G401.6 (cell line): Measurements from ENCODE around the gene RERG.

Experiments
- FAIRE-seq: peaks from 2 replicates; lab custom pipeline; 2012; peaks lifted over from hg19 to GRCh38; lab: Jason Lieb, UNC

RERG gene

DNA sequence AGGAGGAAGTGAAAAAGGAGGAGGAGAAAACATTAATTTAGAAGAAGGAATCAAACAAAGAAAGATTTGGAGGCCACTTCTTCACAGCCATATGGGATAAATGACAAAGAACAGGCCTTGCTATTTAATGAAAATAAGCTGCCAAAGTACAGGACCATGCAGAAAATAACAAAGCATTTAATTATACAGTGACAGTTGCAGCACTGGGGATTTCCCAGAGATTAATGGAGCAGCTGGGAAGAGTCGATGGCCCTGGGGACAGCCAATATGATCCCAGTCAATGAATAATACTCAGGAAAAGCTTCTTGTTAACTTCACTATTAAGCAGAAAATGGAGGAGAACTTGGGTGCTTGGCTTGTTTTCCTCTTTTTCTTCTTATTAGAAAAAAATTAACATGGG, 34.6 kb downstream of the RERG start:
- no peak for FAIRE-seq

DNA sequence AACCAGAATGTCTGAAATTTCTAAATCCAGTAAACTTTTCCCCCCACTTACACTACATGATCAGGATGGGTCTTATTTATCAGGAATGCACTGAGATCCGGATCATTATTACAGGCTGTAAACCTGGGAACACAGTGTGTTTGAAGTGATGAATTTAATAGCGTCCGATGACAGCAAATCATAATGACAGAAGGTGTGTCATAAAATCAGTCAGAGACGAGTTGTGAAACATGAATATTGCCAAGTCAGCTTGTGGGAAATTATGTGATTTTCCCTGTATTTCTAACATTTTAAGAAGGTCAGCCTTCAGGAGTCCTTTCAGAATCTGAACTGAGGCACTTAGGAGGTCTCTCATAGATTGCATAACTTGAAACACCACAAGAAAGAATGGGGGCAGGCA, 36.7 kb downstream of the RERG start:
- no peak for FAIRE-seq

DNA sequence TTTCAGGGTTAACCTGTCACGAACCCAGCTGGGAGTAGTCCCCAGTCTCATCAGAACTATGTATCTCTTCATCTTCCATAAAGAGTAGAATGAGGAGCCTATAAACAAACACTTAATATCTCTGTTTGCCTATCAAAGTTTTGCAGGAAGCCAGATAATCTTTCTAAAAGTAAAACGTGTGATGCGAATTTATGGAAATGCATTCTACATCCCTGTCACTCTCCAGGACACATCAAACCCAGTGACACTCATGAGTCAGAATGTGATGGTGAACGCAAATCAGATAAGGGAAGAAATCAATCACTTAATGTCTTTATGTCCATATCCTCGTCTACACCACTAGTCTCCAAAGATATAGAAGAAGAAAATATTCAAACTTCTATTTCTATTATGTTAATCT, 37.4 kb downstream of the RERG start:
- FAIRE-seq, result no peak

DNA sequence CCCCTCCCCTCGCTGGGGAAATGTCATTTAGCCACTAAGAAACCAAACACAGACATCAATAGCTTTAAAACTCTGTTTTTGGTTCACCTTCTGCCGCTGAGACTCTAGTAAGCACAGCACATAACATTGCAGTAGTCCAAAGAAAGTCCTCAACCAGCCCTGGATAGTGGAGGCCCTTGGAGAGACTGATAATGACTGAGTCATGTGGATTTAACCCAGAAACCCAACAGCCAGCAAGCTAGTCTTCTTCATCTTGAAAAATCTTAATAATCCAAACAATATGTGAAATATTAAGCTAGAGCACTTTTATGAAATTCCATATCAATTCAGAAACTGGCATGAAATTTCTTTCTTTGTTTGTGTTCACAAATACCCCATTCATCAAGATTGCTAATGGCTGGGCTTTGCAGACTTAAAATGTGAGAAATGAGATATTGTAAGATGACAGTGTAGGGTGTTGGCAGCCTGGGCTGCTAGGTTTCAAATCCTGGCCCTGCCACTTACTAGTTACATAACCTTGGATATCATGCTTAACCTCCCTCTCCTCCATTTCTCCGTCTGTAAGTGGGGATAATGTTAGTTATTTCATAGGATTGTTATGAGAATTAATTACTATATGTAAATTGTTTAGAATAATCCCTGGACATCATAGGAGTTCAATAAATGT, 40.1 kb downstream of the RERG start:
- no peak for FAIRE-seq

DNA sequence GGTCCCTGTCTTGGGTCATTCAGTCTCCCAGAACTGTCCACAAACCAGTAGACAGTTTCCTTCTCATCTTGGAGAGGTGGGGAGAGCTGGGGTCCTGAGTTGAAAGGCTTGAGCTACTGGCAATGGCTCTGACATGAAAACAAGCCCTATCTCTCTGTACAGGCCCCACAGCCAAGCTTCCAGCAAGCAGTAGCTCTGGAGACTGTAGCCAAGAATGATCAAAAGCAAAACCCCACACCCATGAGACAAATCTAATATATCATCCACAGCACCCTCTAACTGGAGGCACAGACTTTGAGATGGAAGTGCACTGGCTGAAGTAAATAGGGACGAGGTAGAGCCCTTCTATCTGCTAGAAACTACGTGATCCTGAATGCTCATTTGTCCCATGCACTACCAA, 40.9 kb downstream of the RERG start:
- FAIRE-seq, result no peak

DNA sequence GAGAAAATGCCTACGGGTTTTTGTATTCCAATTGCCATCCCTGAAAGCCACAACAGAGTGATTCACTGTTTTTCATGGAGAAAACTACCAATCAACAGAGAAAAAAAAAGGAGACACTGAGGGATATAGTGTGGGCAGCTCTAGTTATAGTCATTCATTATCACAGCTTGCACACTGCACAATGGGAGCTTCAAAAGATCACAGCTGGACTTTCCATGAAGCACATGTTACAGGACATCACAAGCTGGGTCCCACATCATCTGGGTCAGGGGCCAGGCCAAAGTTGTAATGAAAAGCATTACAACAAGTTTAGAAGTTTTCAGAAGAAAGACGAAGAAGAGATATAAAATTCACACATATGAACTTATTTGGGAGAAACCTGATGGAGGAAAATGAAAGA, 41.5 kb downstream of the RERG start:
- FAIRE-seq, result no peak

DNA sequence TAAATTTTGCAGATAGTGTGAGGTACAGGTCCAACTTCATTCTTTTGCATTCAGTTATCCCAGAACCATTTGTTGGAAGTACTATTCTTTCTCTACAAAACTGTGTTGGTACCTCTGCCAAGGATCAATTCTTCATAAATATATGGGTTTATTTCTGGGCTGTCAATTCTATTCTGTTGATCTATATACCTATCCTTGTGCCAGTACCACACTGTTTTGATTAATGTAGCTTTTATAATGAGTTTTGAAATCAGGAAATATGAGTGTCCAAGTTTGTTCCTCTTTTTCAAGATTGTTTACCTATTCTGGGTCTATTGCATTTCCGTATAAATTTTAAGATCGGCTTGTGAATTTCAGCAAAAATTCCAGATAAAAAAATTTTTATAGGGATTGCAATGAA, 48.1 kb downstream of the RERG start:
- FAIRE-seq, result no peak

DNA sequence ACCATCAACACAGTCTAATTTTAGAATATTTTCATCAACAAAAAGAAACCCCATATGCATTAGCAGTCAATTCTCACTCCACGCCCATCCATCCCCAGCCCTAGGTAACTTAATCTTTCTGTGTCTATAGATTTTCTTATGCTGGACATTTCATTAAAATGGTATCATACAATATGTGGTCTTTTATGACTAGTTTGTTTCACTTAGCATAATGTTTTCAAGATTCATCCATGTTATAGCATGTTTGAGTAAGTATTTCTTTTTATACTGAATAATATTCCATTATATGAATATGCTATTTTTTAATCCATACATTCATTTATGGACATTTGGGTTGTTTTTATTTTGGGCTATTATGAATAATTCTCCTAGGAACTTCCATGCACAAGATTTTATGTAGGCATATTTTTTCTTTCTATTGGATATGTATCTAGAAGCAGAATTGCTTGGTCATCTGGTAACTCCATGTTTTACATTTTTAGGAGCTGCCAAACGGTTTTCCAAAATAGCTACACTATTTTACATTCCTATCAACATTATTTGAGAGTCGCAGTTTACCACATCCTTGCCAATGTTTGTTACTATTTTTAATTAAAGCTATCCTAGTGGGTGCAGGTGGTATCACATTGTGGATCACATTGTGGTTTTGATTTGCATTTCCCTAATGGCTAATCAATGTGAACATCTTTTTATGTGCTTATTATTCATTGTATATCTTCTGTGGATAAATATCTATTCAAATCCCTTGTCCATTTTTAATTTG, 49.0 kb downstream of the RERG start:
- FAIRE-seq, result no peak

DNA sequence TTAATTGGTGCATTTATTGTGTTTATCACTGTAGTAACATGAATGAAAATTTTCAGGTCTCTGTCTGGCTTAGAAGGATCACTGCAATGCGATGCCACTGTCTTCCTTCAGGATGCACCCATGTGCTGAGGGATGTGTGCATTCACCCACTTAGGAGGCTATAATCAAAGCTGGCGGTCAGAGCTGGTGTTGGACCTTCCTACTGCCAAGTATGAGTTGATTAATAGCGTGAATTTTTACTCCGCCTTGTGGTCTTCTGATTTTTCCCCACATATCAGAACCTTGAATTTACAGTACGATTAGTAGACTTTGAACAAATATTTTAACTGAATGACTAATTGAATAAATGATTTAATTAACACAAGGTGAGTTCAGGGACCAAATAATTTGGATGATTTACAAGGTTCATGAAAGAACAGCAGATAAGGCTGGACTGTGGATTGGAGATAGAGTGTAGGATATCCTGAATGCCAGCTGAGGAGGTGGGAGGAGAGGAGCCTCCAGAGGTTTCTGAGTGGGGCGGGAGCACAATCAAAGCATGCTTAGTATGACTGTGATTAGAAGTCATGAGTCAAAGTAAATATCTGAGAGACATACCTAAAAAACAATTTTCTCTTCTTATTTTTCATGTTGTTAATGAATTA, 50.1 kb downstream of the RERG start:
- no peak for FAIRE-seq

DNA sequence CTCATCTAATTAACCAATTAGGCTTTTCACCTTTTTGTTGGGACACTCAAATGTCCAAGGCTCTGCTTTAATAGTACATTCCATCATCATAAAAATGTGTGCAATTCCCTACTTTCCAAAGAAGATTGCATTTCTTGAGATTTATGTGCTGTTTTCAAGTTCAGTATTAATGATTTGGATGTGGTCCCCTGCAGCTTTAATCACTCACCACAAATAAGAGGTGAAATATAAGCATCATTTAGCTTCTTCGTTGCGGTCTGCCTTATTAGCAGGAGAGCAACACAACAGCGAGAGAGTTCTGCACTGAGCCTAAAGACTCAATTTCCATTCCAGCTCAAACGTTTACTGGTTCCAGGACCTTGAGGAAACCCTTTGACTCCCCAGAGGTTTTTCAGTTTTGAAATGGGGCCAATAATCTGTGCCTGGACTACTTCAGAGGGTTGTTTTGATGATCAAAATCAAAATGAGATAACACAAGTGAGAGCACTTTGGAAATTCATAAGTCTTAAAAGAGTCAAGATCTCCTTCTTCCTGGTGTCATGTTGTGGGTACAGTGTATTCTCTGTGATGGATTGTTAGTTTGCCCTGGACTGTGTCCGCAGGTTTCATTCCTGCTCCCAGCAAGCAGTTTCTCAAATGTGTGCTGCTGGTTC, 53.1 kb downstream of the RERG start:
- no peak for FAIRE-seq

DNA sequence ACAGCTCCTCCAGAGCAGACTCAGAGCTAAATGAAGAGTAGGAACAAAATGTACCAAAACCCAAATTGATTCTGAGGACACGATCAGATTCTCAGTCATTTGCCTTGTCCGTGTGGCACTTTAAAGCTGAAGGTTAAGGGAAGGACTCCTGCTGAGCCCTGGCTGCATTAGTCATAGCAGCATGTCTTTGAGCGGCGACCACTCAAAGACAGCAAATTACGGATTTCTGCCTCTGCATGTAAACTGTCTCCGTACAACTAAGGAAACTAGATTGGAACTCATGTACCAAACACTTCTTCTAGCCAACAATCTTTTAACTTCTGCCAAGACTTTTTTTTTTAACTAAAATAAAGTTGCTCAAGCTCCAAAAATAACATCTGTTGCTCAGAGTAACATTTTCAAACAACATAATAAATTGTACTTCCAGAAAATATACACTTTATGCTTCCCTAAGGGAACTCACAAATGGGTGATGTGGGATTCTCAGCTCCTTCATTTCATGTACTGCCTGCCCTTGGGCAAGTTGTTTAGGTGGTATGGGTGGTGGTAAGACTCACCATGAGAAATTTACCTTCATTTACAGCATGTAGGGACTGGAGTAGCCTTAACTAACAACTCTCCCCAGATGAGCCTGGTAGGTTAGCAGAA, 56.1 kb downstream of the RERG start:
- no peak for FAIRE-seq

DNA sequence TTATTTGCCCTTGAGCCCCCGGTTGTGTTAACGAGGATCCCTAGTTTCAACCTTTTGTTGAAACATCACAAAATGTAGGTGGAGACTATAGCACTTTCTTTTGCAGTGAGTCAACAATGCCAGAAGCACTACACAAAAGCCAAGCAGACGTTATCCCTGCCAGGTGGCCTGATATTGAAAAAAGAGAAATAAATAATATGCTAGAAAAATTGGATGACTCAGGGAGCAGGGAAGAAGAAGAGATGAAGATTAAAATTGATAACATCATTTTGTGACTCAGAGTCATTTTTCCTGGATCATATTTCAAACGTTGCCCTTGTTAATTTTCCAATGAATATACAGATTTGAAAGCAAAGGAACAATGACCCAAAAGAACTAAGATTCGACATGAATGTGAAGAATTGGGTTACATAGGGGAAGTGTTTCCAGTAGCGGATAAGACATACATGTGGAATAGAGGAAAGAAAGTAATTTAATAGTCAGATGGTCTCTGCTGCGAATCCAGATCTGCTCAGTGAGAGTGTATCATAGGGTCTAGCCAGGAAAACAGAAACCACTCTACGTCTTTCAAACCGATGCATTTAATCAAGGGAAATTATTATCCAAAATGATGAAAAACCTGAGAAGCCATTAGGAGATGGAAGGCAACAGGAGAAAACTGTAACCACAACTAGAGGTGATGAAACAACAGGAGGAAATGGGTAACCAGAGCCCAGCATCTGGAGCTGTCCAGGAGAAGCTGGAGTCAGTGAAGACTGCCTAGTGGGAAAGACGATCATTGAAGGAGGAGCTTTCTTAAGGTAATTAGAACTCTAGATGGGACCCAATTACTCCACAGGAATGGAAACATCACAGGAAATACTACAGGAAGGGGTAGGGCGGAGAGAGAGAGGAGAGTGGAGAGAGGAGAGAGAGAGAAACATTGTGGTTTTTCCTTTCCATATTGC, 57.9 kb downstream of the RERG start:
- no peak for FAIRE-seq

DNA sequence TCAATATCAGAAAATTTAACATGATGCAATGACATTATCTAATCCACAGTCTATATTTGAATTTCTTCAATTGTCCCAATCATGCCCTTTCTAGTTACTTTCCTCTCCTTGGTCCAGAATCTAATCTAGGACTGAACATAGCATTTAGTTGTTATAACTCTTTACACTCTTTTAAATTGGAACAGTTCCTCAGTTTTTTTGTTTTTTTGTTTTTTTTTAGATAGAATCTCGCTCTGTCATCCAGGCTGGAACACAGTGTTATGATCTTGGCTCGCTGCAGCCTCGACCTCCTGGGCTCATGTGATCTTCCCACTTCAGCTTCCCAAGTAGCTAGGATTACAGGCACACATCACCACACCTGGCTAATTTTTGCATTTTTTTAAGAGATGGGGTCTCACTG, 63.1 kb downstream of the RERG start:
- FAIRE-seq, result no peak

DNA sequence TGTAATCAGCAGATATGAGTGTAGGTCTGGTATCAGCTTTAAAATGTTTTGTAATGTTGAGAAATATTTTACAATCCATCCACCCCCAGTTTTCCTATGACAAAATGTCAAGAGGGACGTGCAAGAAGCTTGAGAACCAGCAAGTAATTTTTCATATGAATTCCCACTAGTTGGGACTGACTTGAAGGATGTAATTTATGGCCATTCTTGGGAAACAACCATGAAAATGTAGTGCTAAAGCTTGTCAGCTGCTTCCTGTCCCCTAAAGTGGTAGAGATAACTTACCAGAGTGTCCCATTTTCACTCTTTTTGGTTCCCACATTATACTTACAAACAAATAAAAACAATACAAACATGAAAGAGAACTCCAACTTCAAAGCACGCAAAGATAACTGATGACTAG, 63.9 kb downstream of the RERG start:
- no peak for FAIRE-seq

DNA sequence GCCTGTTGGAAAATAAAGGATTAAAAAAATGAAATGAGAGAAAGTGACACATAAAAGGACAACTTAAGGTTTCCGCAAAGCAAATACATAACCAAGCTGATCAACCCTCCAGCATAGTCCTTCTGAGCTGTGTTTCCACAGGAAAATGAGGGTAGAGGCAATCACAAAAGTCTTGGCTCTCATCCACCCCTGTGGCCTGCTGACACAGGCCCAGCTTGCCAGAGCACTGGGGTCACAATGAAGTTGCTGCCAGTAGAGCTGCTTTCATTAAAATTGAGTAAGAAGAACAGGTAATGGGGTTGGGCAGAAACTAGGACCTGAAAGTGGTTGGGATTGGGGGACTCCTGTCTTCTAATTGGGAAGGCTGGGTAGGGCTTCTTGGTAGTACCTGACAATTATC, 65.9 kb downstream of the RERG start:
- FAIRE-seq, result no peak

DNA sequence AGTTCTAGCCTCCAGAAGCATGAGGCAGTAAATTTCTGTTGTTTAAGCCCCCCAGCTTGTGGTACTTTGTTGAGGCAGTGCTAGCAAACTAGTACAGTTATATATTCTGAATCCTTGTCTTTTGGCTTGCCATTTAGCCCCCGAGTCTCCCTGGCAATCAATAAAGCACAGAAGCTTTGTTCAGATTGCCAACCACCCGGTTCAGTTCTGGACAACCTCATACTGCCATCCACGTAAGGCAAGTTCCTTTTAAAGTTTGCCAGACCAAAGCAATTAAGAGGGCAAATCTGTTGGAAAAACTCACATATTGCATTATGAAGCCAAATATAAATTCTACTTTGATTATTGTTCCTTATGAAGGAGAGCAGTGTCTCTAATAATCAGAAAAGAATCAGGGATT, 67.1 kb downstream of the RERG start:
- FAIRE-seq, result no peak

DNA sequence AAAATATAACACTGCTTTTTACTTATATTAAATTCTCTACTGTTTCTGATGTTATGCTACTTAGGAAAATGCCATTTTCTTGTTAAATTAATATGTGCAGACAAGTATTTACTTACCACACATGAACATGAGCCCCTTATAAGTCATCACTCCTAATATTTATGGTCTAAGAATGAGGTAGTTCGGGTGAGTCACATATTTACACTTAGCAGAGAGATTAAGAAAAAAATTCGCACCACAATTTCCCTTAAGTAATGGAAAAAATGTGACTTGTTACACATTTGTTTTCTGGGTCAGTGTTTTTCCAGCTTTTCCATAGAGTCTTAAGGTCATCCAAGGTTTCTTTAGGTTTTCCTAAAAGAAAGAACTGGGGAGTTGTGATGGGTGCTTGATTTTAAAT, 68.3 kb downstream of the RERG start:
- no peak for FAIRE-seq

DNA sequence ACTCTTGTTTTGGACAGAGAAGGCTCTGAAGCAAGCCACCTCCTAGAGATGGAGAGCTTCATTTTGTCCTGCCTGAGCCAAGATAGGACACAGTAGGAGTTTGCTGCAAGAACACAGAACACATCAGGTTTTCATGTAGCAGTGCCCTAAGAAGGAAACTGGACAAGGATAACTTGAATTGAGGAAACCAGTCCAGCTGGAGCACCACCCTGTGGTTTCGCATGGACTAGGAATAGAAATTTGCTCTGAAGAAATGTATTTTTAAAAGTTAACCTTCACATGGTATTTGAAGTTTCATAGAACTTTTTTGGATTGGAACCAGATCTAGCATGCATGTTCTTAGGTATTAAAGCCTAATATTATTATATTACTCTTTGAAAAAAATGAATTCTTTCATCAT, 68.8 kb downstream of the RERG start:
- FAIRE-seq, result no peak

DNA sequence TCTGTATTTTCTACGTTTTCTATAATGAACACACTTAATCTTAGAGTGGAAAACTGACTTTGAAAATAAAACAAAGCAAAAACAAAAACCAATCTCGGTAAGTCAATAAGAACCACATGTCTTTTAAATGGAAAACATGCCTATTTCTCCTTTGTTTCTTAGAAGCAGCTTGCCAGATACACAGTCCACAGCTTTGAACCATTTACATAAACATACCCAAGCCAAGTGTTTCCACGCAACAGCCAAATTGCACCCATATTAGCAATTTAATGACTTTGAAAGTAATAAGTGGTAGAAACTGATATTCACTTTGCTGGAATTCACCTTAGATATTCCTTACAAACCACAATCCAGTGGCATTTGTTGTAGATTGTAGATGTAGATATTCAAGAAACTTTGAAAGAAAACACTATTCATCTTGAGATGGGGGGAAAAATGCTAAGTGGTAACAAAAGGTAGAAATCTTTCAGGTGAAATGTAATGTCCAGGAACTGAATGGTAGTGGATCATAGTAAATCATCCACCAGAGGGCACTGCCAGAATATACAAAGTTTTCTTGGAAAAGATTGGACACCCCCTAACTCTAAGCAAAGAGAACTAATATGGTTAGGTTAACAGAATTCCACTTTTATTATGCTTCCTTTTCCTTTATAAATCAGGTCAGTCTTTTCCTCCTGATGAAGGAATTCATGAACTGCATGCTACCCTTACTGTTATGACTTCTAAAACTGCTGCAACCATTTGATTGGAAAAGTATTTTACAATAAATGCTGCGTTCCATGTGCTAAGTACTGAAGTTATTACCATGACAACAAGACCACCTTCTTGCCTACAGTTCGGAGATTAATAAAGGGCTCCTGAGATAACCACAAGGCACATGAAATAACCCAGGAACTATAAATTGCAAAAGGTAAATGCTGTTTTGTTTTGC, 69.8 kb downstream of the RERG start:
- FAIRE-seq, result no peak

DNA sequence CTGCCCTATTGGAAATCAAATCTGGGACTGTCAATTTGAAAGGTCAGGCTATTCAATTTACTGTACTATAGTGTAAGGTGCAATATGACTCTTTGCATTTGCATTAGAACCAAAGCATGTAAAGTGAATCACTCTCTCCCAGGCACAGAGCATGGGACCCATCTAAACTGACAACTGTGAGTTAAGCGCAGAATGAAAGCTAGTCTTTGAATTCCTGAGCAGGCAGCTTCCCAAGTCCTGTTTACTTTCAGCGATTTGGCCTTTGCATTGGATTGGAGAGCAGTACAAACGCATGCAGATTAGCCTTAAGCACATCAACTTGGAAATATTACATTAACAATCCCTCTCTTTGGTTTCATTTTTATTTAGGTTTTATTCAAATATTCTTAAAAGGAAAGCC, 74.6 kb downstream of the RERG start:
- no peak for FAIRE-seq
